ENCODE data around the gene AP4B1. TPM values are rescaled to one million over a fixed set of nuclear protein-coding genes. Genes with fewer than 3 reads are reported as not detected.

AP4B1 gene
- total and polyA plus RNA-seq, 2 donors (not counting 1 experiment from before 2014, with no cell fraction given) = 52.2 to 55.2 TPM

DNA sequence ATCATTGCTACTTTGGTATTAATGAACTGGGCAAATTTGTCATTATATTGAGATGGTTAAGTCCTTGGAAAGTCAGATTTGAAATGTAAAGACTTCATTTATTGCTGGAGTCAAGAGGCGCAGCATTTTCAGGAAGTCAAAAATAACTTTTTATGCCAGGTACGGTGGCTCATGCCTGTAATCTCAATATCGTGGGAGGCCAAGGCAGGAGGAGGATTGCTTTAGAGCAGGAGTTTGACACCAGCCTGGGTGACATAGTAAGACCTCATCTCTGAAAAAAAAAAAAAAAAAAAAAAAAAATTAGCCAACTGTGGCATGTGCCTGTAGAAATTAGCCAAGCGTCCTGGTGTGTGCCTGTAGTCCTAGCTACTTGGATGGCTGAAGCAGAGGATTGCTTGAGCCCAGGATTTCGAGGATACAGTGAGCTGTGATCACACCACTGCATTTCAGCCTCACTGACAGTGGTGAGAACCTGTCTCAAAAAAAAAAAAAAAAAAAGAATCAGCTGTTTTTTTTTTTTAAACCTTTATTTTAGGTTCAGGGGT, 30.0 kb upstream of the AP4B1 start:
- H3K9me3 ChIP-seq (ENCODE audit: control extremely low read depth in 1 of 3, control insufficient read depth in 2 of 3, insufficient read depth in 1 of 3, low read length in 2 of 3) = peaks cover 0 to 3% (median 0%) of the 10 kb centered on the region in 3 donors
- H3K4me3 Mint-ChIP-seq = no peak overlapping the region
- TF ChIP-seq, protein P1, sequence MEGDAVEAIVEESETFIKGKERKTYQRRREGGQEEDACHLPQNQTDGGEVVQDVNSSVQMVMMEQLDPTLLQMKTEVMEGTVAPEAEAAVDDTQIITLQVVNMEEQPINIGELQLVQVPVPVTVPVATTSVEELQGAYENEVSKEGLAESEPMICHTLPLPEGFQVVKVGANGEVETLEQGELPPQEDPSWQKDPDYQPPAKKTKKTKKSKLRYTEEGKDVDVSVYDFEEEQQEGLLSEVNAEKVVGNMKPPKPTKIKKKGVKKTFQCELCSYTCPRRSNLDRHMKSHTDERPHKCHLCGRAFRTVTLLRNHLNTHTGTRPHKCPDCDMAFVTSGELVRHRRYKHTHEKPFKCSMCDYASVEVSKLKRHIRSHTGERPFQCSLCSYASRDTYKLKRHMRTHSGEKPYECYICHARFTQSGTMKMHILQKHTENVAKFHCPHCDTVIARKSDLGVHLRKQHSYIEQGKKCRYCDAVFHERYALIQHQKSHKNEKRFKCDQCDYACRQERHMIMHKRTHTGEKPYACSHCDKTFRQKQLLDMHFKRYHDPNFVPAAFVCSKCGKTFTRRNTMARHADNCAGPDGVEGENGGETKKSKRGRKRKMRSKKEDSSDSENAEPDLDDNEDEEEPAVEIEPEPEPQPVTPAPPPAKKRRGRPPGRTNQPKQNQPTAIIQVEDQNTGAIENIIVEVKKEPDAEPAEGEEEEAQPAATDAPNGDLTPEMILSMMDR (IDR thresholded peaks at IDR 0.05) = no peak
- TF ChIP-seq EZH2 (IDR thresholded peaks at IDR 0.05; ENCODE audit: borderline replicate concordance, insufficient read depth, low read depth, low read length, poor library complexity, severe bottlenecking) = no peak
- H3K4me2 ChIP-seq (replicated peaks; ENCODE audit: low read depth, low read length, poor library complexity, severe bottlenecking) = peak overlapping the region; percentile 10
- H4K20me1 ChIP-seq (ENCODE audit: control insufficient read depth, insufficient read depth, low read length, poor library complexity, severe bottlenecking) = peaks cover 66% of the 10 kb centered on the region
- peaks cover 33 to 34% of the 10 kb centered on the region in 2 donors for H3K4me1 ChIP-seq (ENCODE audit: control insufficient read depth in 2 of 2, insufficient read depth in 2 of 2, low read length in 2 of 2)
- ChIA-PET POLR2A (no interaction called here), CTCF (interaction anchor here (0.6 to 1.6 kb wide), 3 partner anchors 15 to 707 kb away, joined by 3 to 4 read pairs (median 4); no protein-coding TSS in a partner anchor)
- H3K27me3 ChIP-seq (replicated peaks in 1 of 4; ENCODE audit: control extremely low read depth in 1 of 4, control insufficient read depth in 3 of 4, insufficient read depth in 4 of 4, low read length in 3 of 4) = no peaks in the 10 kb centered on the region
- intact Hi-C loops (cut with micrococcal nuclease) = no loop called here
- no peak overlapping the region for H3K9ac ChIP-seq (ENCODE audit: low read length)
- H3K9me3 Mint-ChIP-seq (ENCODE audit: insufficient read depth) = no peaks in the 10 kb centered on the region
- no peak overlapping the region for H3K4me3 ChIP-seq (ENCODE audit: control extremely low read depth in 1 of 5, extremely low read depth in 1 of 5, insufficient read depth in 1 of 5, low read depth in 2 of 5, low read length in 4 of 5)
- H3K36me3 ChIP-seq (replicated peaks in 1 of 2; ENCODE audit: control extremely low read depth in 1 of 2, control insufficient read depth in 1 of 2, extremely low read depth in 1 of 2, insufficient read depth in 2 of 2, low read length in 1 of 2) = no peaks in the 10 kb centered on the region
- peaks cover 68% of the 10 kb centered on the region for H3K4me1 Mint-ChIP-seq
- 81% methylated on average over 2 of the region's 5 CpGs for WGBS (ENCODE audit: insufficient coverage)
- H2AFZ ChIP-seq (ENCODE audit: insufficient read depth, low read depth, low read length, poor library complexity, severe bottlenecking) = no peak overlapping the region
- H3K27me3 Mint-ChIP-seq = no peaks in the 10 kb centered on the region
- no peak for ATAC-seq (ENCODE audit: low read depth)
- H3K79me2 ChIP-seq (ENCODE audit: control insufficient read depth, insufficient read depth, low read length) = peaks cover 99% of the 10 kb centered on the region
- H3K27ac Mint-ChIP-seq = no peak overlapping the region
- H3K27ac ChIP-seq (ENCODE audit: low read length in 2 of 2) = no peak overlapping the region
- DNase-seq = no peak

DNA sequence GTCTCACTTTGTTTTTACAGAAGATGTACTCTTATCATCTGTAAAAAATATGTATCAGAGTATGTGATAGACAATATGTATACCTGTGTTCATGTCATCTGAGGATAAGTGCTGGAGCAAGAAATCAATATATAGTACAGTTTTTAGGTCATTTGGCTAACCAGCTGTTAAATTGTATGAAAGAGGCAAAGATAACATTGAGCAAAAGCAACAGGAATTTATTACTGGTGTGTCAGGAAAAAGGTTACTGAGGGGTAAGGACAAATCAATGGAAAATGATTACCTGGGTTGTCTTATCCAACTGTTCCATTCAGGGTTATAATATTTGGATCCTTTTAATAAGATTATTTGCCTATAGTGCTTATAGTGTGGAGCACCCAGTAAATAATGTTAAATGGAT, 29.4 kb upstream of the AP4B1 start:
- Histone ChIP-seq H3K79me2 (ENCODE audit: control insufficient read depth, insufficient read depth, low read length) (peaks cover 93% of the 10 kb centered on the region), H3K9ac (ENCODE audit: low read length) (no peak overlapping the region), H3K27me3 (replicated peaks in 1 of 4; ENCODE audit: control extremely low read depth in 1 of 4, control insufficient read depth in 3 of 4, insufficient read depth in 4 of 4, low read length in 3 of 4) (no peaks in the 10 kb centered on the region), H3K9me3 (ENCODE audit: control extremely low read depth in 1 of 3, control insufficient read depth in 2 of 3, insufficient read depth in 1 of 3, low read length in 2 of 3) (peaks cover 0 to 3% (median 0%) of the 10 kb centered on the region in 3 donors), H3K4me2 (replicated peaks; ENCODE audit: low read depth, low read length, poor library complexity, severe bottlenecking) (no peak overlapping the region), H4K20me1 (ENCODE audit: control insufficient read depth, insufficient read depth, low read length, poor library complexity, severe bottlenecking) (peaks cover 60% of the 10 kb centered on the region), H3K36me3 (replicated peaks in 1 of 2; ENCODE audit: control extremely low read depth in 1 of 2, control insufficient read depth in 1 of 2, extremely low read depth in 1 of 2, insufficient read depth in 2 of 2, low read length in 1 of 2) (no peaks in the 10 kb centered on the region), H3K27ac (ENCODE audit: low read length in 2 of 2) (no peak overlapping the region), H3K4me1 (ENCODE audit: control insufficient read depth in 2 of 2, insufficient read depth in 2 of 2, low read length in 2 of 2) (peaks cover 33 to 34% of the 10 kb centered on the region in 2 donors), H2AFZ (ENCODE audit: insufficient read depth, low read depth, low read length, poor library complexity, severe bottlenecking) (no peak overlapping the region), H3K4me3 (ENCODE audit: control extremely low read depth in 1 of 5, extremely low read depth in 1 of 5, insufficient read depth in 1 of 5, low read depth in 2 of 5, low read length in 4 of 5) (no peak overlapping the region)
- ChIA-PET POLR2A (no interaction called here), CTCF (interaction anchor here (1.6 kb wide), 1 partner anchor 98 kb away, joined by 4 read pairs; no protein-coding TSS in a partner anchor)
- DNase-seq (no peak), ATAC-seq (ENCODE audit: low read depth) (no peak)
- intact Hi-C loops (cut with micrococcal nuclease) = no loop called here
- TF ChIP-seq EZH2 (IDR thresholded peaks at IDR 0.05; ENCODE audit: borderline replicate concordance, insufficient read depth, low read depth, low read length, poor library complexity, severe bottlenecking) = no peak
- TF ChIP-seq, protein P1 (IDR thresholded peaks at IDR 0.05) = no peak
- Mint-ChIP-seq H3K4me3 (no peak overlapping the region), H3K27ac (no peak overlapping the region), H3K4me1 (peaks cover 62% of the 10 kb centered on the region), H3K27me3 (no peaks in the 10 kb centered on the region), H3K9me3 (ENCODE audit: insufficient read depth) (no peaks in the 10 kb centered on the region)
